IPS-11a (cell line): ENCODE data around the gene LILRB3.
"Not testable (repeated sequence)": the region's sequence is repeated elsewhere in the genome, so short reads cannot be mapped to it uniquely, and the experiment has no call there.

Experiments used
- H3K4me3 ChIP-seq: one replicate; pipeline ENCODE4 v1.5.1; 2013; ENCODE audit warnings: low read depth, low read length, control low read depth

Gene LILRB3

GRCh38 chr19:54191011-54191810, 31.6 kb downstream of the LILRB3 start, which contains the start of gene TSEN34:
Gene TSEN34 (plus strand): TSS chr19:54191308. CDS start chr19:54191365, 57 bp downstream.
- peak within 1 kb of the TSS; percentile 77 for H3K4me3 ChIP-seq

- peak overlapping the region; percentile 77 for H3K4me3 ChIP-seq
Measured at GRCh38 chr19:54190503-54191010, 32.2 kb downstream of the LILRB3 start.

- peak overlapping the region; percentile 77 for H3K4me3 ChIP-seq
Measured at GRCh38 chr19:54189735-54190502, 32.9 kb downstream of the LILRB3 start.

GRCh38 chr19:54189145-54189734, 33.6 kb downstream of the LILRB3 start, which contains the start of gene MBOAT7:
Gene MBOAT7 (minus strand): TSS chr19:54189580. CDS start chr19:54188508, 1,072 bp downstream.
- peak within 1 kb of the TSS; percentile 77 for H3K4me3 ChIP-seq

GRCh38 chr19:54188215-54188871, 34.5 kb downstream of the LILRB3 start:
- H3K4me3 ChIP-seq = peak overlapping the region; percentile 39

GRCh38 chr19:54186934-54187381, 35.8 kb downstream of the LILRB3 start:
- no peak overlapping the region for H3K4me3 ChIP-seq

GRCh38 chr19:54186351-54186750, 36.5 kb downstream of the LILRB3 start:
- no peak overlapping the region for H3K4me3 ChIP-seq

- no peak overlapping the region for H3K4me3 ChIP-seq
Measured at GRCh38 chr19:54183431-54183830, 39.4 kb downstream of the LILRB3 start.

GRCh38 chr19:54181894-54182293, 40.9 kb downstream of the LILRB3 start:
- H3K4me3 ChIP-seq = not testable (repeated sequence)

GRCh38 chr19:54180691-54181091, 42.1 kb downstream of the LILRB3 start:
- H3K4me3 ChIP-seq = no peak overlapping the region

- H3K4me3 ChIP-seq = no peak overlapping the region
Measured at GRCh38 chr19:54179921-54180461, 42.8 kb downstream of the LILRB3 start.

GRCh38 chr19:54179262-54179852, 43.5 kb downstream of the LILRB3 start:
- no peak overlapping the region for H3K4me3 ChIP-seq

GRCh38 chr19:54178581-54179261, 44.1 kb downstream of the LILRB3 start:
- no peak overlapping the region for H3K4me3 ChIP-seq

- no peak overlapping the region for H3K4me3 ChIP-seq
Measured at GRCh38 chr19:54173951-54174834, 48.6 kb downstream of the LILRB3 start.

- no peak overlapping the region for H3K4me3 ChIP-seq
Measured at GRCh38 chr19:54173359-54173699, 49.5 kb downstream of the LILRB3 start.

- peak within 1 kb of the TSS; percentile 29 for H3K4me3 ChIP-seq
Measured at GRCh38 chr19:54172471-54173358, 50.1 kb downstream of the LILRB3 start, which contains the start of gene TMC4. Gene TMC4 (minus strand): TSS chr19:54173160. CDS start chr19:54173117, 43 bp downstream.

- H3K4me3 ChIP-seq = not testable (repeated sequence)
Measured at GRCh38 chr19:54171736-54172431, 50.9 kb downstream of the LILRB3 start.
